Smooth muscle cell (in vitro differentiated cells): Measurements from ENCODE around the gene SDC4. TPM values are rescaled to one million over a fixed set of nuclear protein-coding genes. Genes with fewer than 3 reads are reported as not detected.
A peak's percentile ranks its signal among the peaks of the same experiment; 100 is the strongest.

Experiments used
- DNase-seq: peaks from one replicate; lab custom pipeline; 2025; ENCODE audit not compliant: unreplicated experiment; lab: John Stamatoyannopoulos, UW
- H2AFZ ChIP-seq: fragments of 200-600 bp; sonication (generic); 2 replicates; pipeline ENCODE4 v1.6.0; 2016; ENCODE audit warnings: antibody characterized with exemption, low read depth, mild to moderate bottlenecking
- H3F3A ChIP-seq: fragments of 200-600 bp; sonication (generic); 2 replicates; pipeline ENCODE4 v1.6.0; 2017; ENCODE audit warnings: antibody characterized with exemption, low read depth
- H3K27ac ChIP-seq: fragments of 200-600 bp; sonication (generic); 2 replicates; pipeline ENCODE4 v1.5.1; 2016; ENCODE audit warnings: low read depth, mild to moderate bottlenecking
- H3K27me3 ChIP-seq: fragments of 200-600 bp; sonication (generic); 2 replicates; pipeline ENCODE4 v1.6.1; 2016; ENCODE audit warnings: low read depth, mild to moderate bottlenecking
- H3K36me3 ChIP-seq: fragments of 200-600 bp; sonication (generic); 2 replicates; pipeline ENCODE4 v1.5.1; 2016; ENCODE audit warnings: low read depth
- H3K4me1 ChIP-seq: fragments of 200-600 bp; sonication (generic); 2 replicates; pipeline ENCODE4 v1.5.1; 2016; ENCODE audit warnings: low read depth
- H3K4me2 ChIP-seq: fragments of 200-600 bp; sonication (generic); 2 replicates; pipeline ENCODE4 v1.6.0; 2016; ENCODE audit warnings: mild to moderate bottlenecking
- H3K4me3 ChIP-seq: fragments of 200-600 bp; sonication (generic); 2 replicates; pipeline ENCODE4 v1.5.1; 2016; ENCODE audit warnings: mild to moderate bottlenecking
- H3K79me2 ChIP-seq: fragments of 200-600 bp; sonication (generic); 2 replicates; pipeline ENCODE4 v1.6.0; 2016; ENCODE audit warnings: low read depth, mild to moderate bottlenecking
- H3K9ac ChIP-seq: fragments of 200-600 bp; sonication (generic); 2 replicates; pipeline ENCODE4 v1.6.0; 2016; ENCODE audit warnings: low read depth
- H3K9me3 ChIP-seq: fragments of 200-600 bp; sonication (generic); replicated peaks from 2 replicates; pipeline ENCODE4 v1.5.1; 2016; ENCODE audit warnings: low read depth
- H4K20me1 ChIP-seq: fragments of 200-600 bp; sonication (generic); 2 replicates; pipeline ENCODE4 v1.6.0; 2016; ENCODE audit warnings: low read depth
- CTCF ChIP-seq: fragments of 200-600 bp; sonication (generic); IDR thresholded peaks from 2 replicates; pipeline ENCODE4 v1.5.1; 2017; ENCODE audit warnings: borderline replicate concordance, mild to moderate bottlenecking, antibody characterized with exemption; ENCODE audit not compliant: insufficient read depth, poor library complexity, severe bottlenecking
- WGBS: methylation state at CpG from one replicate; pipeline ENCODE4 v1.1.7; 2016; ENCODE audit warnings: low lambda C conversion rate; 5-methylcytosine and 5-hydroxymethylcytosine counted together
- polyA plus RNA-seq: library from polyadenylated mRNA; unstranded; fragments of >200 nt; fragmentation: Nextera tagmentation; extraction: Ambion mirVana; gene quantifications from 2 replicates; pipeline ENCODE4 v1.2.1, GENCODE V29; 2016
- total RNA-seq: library from RNA; depleted of rRNA; stranded (reverse); fragments of >200 nt; gene quantifications from 2 replicates; pipeline ENCODE4 v1.2.3, GENCODE V29; 2014

The SDC4 gene
- total RNA-seq (70.7 and 78.1 TPM in 2 replicates), polyA plus RNA-seq (45.0 and 122 TPM in 2 replicates)

- peaks cover 19% of the 10 kb centered on the region for H4K20me1 ChIP-seq
- H3K4me3 ChIP-seq = peak within 1 kb of the TSS; percentile 80
- H3K79me2 ChIP-seq = peaks cover 38% of the 10 kb centered on the region
- no peaks in the 10 kb centered on the region for H3K36me3 ChIP-seq
- no peak for TF ChIP-seq CTCF
- H3K27ac ChIP-seq = peak within 1 kb of the TSS; percentile 96
- H3F3A ChIP-seq = peaks cover 30% of the 10 kb centered on the region
- peak within 1 kb of the TSS; percentile 88 for H3K9ac ChIP-seq
- no peak within 1 kb of the TSS for H2AFZ ChIP-seq
- no peaks in the 10 kb centered on the region for H3K27me3 ChIP-seq
- no peaks in the 10 kb centered on the region for H3K9me3 ChIP-seq
- peaks cover 35% of the 10 kb centered on the region for H3K4me1 ChIP-seq
- H3K4me2 ChIP-seq = peak within 1 kb of the TSS; percentile 97
- 2% methylated on average over 28 of the region's 77 CpGs for WGBS
- peak; percentile 53 for DNase-seq
These were observed at the start of gene SDC4 for GRCh38 chr20:45347936-45348778. TSS of gene SDC4 (minus strand) at chr20:45348424. CDS start at chr20:45348384, 40 bp downstream.

- no peak for DNase-seq
- Histone ChIP-seq H3K36me3 (no peaks in the 10 kb centered on the region), H4K20me1 (no peaks in the 10 kb centered on the region), H3K9ac (no peak overlapping the region), H2AFZ (no peak overlapping the region), H3K4me1 (no peaks in the 10 kb centered on the region), H3K4me2 (no peak overlapping the region), H3K79me2 (no peaks in the 10 kb centered on the region), H3K27me3 (no peaks in the 10 kb centered on the region), H3F3A (no peaks in the 10 kb centered on the region), H3K9me3 (no peaks in the 10 kb centered on the region), H3K27ac (no peak overlapping the region), H3K4me3 (no peak overlapping the region)
- TF ChIP-seq CTCF = no peak
- whole genome bisulfite sequencing = 90% methylated on average over 7 of the region's 7 CpGs
These were observed 46.8 kb upstream of the SDC4 start for GRCh38 chr20:45395114-45395415.

- 90% methylated on average over 21 of the region's 21 CpGs for WGBS
- Histone ChIP-seq H3K9ac (no peak overlapping the region), H3K4me2 (no peak overlapping the region), H3K27ac (no peak overlapping the region), H3K4me3 (no peak overlapping the region), H3K27me3 (no peaks in the 10 kb centered on the region), H3K36me3 (no peaks in the 10 kb centered on the region), H3K4me1 (no peaks in the 10 kb centered on the region), H3K9me3 (no peaks in the 10 kb centered on the region), H3F3A (no peaks in the 10 kb centered on the region), H4K20me1 (no peaks in the 10 kb centered on the region), H2AFZ (no peak overlapping the region), H3K79me2 (no peaks in the 10 kb centered on the region)
- DNase-seq = no peak
- no peak for TF ChIP-seq CTCF
These were observed 46.2 kb upstream of the SDC4 start for GRCh38 chr20:45394221-45395113.
